Neutrophil (primary cell): ENCODE results near the gene RABAC1.

Experiments
- H3K27ac ChIP-seq: fragments of 200-600 bp; sonication (generic); 2 replicates; pipeline ENCODE4 v1.5.1; 2016; ENCODE audit warnings: mild to moderate bottlenecking, moderate library complexity
- H3K27me3 ChIP-seq: fragments of 200-600 bp; sonication (generic); 2 replicates; pipeline ENCODE4 v1.6.0; 2016; ENCODE audit warnings: mild to moderate bottlenecking
- H3K36me3 ChIP-seq: fragments of 200-600 bp; sonication (generic); 2 replicates; pipeline ENCODE4 v1.5.1; 2017
- H3K4me1 ChIP-seq, 2 experiments: fragments of 200-600 bp in 1 of 2; sonication (generic) in 1 of 2; 1 replicate in 1 of 2; 2 replicates in 1 of 2; pipeline versions ENCODE4 v1.5.1 to v1.6.1; 2013 to 2016; ENCODE audit warnings: low read depth in 1 of 2, low read length in 1 of 2, mild to moderate bottlenecking in 1 of 2, moderate library complexity in 1 of 2; ENCODE audit not compliant: control insufficient read depth in 1 of 2, insufficient read depth in 1 of 2
- H3K4me3 ChIP-seq, 2 experiments: fragments of 200-600 bp in 1 of 2; sonication (generic) in 1 of 2; 1 replicate in 1 of 2; 2 replicates in 1 of 2; pipeline ENCODE4 v1.5.1; 2013 to 2016; ENCODE audit warnings: low read depth in 1 of 2, low read length in 1 of 2, mild to moderate bottlenecking in 1 of 2, moderate library complexity in 1 of 2
- H3K9me3 ChIP-seq: fragments of 200-600 bp; sonication (generic); 2 replicates; pipeline ENCODE4 v1.5.1; 2016
- TF ChIP-seq, protein P1 (sequence below): fragments of 200-600 bp; sonication (generic); IDR thresholded peaks from 2 replicates; pipeline ENCODE4 v1.5.1; 2016; ENCODE audit warnings: antibody characterized with exemption

The RABAC1 gene

DNA sequence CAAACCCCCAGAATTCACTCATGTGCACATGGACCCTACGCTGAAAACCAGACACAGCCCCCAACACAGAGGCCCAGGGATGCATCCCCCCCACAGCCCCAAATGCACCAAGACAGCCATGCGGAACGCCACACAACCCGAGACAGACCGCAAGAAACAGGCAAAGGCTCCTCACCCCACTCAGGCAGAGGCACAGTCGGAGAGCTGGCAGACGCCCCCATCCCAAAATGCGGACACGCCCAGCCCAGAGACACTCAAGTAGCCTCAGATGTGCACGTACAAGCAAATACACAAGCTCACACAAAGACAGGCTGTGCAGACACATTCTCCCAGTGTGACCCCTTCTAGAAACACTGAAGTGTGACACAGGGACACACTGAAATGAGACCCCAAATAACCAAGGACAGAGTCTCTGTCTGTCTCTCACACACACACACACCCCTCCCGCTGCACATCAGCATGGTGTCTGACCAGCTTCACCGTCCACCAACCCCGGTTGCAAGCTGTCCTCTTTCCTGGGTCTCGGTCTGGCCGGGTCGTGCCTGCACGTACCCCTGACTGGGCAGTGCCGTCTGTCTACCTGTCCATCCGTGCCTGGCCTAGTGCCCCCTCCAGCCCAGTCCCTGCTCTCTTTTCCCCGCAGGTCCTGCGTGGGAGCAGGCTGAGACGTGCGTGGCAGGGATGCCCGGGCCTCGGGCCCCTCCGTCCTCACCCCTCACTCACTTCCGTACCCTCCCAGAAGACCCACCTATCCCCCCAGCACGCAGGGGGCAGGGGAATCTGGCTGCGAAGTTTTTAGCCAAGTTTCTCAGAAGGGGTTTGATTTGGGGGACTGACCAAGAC lies 47.0 kb downstream of the RABAC1 start:
- Histone ChIP-seq H3K27ac (no peak overlapping the region), H3K9me3 (no peaks in the 10 kb centered on the region), H3K4me3 (no peak overlapping the region), H3K36me3 (peaks cover 24% of the 10 kb centered on the region), H3K27me3 (peaks cover 67% of the 10 kb centered on the region), H3K4me1 (no peaks in the 10 kb centered on the region)
- TF ChIP-seq, protein P1, sequence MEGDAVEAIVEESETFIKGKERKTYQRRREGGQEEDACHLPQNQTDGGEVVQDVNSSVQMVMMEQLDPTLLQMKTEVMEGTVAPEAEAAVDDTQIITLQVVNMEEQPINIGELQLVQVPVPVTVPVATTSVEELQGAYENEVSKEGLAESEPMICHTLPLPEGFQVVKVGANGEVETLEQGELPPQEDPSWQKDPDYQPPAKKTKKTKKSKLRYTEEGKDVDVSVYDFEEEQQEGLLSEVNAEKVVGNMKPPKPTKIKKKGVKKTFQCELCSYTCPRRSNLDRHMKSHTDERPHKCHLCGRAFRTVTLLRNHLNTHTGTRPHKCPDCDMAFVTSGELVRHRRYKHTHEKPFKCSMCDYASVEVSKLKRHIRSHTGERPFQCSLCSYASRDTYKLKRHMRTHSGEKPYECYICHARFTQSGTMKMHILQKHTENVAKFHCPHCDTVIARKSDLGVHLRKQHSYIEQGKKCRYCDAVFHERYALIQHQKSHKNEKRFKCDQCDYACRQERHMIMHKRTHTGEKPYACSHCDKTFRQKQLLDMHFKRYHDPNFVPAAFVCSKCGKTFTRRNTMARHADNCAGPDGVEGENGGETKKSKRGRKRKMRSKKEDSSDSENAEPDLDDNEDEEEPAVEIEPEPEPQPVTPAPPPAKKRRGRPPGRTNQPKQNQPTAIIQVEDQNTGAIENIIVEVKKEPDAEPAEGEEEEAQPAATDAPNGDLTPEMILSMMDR: no peak

DNA sequence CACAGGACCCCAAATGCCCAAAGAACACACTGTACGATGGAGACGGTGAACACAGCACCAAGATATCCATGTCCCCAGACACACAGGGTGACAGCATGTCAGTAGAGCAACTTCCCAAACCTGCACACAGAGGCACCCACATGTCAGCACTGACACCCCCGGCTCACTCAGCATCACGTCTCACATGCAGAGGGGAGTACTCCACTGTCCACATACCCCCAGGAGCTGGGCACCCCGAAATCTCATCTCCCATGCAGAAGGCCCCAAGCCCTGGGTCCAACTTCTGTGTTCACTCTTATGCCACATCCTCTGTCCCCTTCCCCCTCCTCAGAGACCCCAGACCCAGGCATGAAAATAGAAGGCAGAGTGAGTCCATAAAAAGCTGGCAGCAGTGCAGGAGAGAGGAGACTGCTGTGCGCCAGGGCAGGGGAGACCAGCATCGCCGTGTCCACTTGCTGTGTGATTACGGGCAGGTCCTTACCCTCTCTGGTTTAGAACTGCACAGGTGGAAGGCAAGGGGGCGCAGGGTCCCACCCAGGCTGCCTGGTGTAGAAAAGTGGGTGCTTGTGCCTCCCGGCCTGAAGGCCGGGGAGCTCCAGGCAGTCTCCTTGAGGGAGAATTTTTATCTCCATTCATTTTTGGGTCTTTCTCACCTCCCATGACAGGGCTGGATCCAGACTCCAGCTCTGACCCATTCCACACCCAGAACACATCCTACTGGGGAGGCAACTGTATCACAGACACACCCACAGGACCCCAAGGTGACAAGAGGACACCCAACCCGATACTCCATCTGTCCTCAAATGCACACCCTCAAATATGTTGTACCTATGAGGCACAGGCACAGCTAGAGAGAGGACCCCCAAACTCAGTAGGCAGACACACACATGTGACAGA lies 47.9 kb downstream of the RABAC1 start:
- peaks cover 58% of the 10 kb centered on the region for H3K27me3 ChIP-seq
- no peak overlapping the region for H3K27ac ChIP-seq
- H3K4me1 ChIP-seq: no peaks in the 10 kb centered on the region
- no peaks in the 10 kb centered on the region for H3K9me3 ChIP-seq
- no peak overlapping the region for H3K4me3 ChIP-seq
- H3K36me3 ChIP-seq: peaks cover 33% of the 10 kb centered on the region
- TF ChIP-seq, protein P1: no peak

DNA sequence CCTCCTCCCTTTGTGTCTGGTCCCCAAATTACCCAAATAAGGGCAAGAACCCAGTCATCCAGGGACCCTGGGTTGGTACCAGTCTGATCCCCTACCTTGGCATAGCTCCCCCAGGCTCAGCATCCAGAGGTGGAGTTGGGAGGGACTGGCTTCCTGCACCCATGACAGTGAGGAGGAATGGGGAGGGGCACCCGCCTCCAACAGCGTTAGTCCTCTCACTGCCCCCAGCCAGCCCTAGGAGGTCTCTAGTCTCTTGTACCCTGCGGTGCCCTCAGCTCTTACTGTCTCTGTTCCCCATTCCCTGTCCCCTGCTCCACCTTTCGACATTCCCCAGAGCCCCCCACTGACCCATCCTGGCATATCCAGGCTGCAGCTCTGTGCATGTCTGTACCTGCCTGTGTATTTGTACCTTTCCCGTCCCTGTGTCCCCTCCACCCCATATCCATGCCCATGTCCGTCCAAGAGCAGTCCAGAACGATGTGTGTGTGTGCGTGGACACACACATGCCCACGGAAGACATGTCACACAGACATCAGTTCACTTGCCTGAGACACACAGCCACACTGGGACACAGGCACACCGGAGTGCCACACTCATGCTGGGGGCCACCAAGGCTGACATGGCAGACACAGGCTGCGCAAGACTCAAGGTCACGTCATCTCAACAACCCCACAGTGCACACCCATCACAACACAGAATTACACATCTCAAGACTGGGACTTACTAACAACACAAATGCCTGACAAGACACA lies 48.7 kb downstream of the RABAC1 start:
- Histone ChIP-seq H3K27ac (no peak overlapping the region), H3K4me3 (no peak overlapping the region), H3K4me1 (no peaks in the 10 kb centered on the region), H3K36me3 (peaks cover 41% of the 10 kb centered on the region), H3K9me3 (no peaks in the 10 kb centered on the region), H3K27me3 (peaks cover 50% of the 10 kb centered on the region)
- TF ChIP-seq, protein P1: no peak

DNA sequence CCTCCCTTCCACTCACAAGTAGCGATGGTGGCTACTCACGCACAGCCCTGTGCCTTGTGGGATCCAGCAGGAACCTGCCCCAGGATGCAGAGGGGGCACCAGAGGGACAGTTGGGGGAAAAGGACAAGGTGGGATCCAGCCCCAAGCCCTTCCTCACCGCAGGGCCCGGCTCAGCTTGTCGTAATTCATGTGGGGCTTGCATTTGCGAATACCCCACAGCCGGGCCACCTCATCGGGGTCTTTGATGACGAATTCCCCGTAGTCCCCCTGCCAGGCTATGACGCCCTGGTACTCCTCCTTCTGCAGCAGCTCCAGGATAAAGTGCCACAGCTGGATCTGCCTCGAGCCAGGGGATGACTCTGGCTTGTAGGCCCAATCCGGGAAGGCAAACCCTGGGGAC lies 49.4 kb downstream of the RABAC1 start:
- no peak overlapping the region for H3K4me3 ChIP-seq
- no peaks in the 10 kb centered on the region for H3K4me1 ChIP-seq
- H3K27me3 ChIP-seq: peaks cover 43% of the 10 kb centered on the region
- no peaks in the 10 kb centered on the region for H3K9me3 ChIP-seq
- TF ChIP-seq, protein P1: no peak
- H3K27ac ChIP-seq: no peak overlapping the region
- H3K36me3 ChIP-seq: peaks cover 48% of the 10 kb centered on the region

DNA sequence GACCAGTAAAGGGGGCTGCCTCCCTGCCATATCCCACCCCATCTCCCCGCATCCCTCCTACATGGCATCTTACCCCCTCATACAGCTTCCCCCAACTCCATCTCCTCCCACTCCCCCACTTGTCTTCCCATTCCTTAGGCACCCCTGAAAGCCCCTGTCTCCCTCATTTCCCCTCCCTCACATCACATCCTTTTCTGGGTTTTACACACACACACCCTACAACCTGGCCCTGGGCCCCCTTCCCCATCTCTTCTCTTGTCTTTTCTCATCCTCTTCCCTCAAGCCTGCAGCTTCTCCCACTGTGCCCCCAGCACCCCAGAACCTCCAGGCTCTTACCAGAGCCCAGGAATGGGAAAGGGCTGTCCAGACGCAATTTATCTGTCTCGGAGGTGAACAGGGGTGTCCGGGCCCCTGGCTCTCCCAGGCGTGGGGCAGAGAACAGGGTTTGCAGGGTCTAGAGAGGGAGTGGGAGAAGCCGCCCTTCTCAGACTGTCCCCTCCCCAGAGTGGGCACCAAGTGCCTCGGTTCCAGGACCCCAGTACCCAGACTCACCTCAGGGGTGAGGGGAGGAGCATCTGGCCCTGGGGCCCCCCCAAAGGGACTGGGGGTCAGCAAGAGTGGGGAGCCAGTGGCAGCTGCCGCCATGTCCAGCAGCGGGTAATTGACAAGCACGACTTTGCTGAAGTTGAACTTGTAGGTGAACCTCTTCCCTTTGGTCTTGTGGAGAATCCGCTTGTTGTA lies 50.2 kb downstream of the RABAC1 start:
- TF ChIP-seq, protein P1: no peak
- no peaks in the 10 kb centered on the region for H3K4me1 ChIP-seq
- H3K9me3 ChIP-seq: no peaks in the 10 kb centered on the region
- H3K27me3 ChIP-seq: peaks cover 35% of the 10 kb centered on the region
- peaks cover 57% of the 10 kb centered on the region for H3K36me3 ChIP-seq
- H3K27ac ChIP-seq: no peak overlapping the region
- H3K4me3 ChIP-seq: no peak overlapping the region
